PFSK-1 (cell line): ENCODE data around the gene RFT1.

Source experiments
- FOXP2 ChIP-seq: optimal IDR thresholded peaks from 2 replicates; pipeline ENCODE3; 2011; ENCODE audit warnings: borderline replicate concordance, control low read depth, inconsistent platforms; ENCODE audit not compliant: insufficient read depth; ENCODE audit errors: extremely low read length, extremely low read depth
- POLR2AphosphoS5 ChIP-seq: IDR thresholded peaks from 2 replicates; pipeline ENCODE4 v1.6.1; 2012; ENCODE audit warnings: low read depth, mild to moderate bottlenecking, control low read depth, low read length, moderate library complexity
- SIN3A ChIP-seq: IDR thresholded peaks from 2 replicates; pipeline ENCODE4 v1.6.1; 2012; ENCODE audit warnings: mild to moderate bottlenecking, low read length, moderate library complexity, borderline replicate concordance; ENCODE audit not compliant: insufficient read depth
- TAF1 ChIP-seq: IDR thresholded peaks from 2 replicates; pipeline ENCODE4 v1.6.1; 2012; ENCODE audit warnings: low read length, control low read depth, borderline replicate concordance; ENCODE audit not compliant: insufficient read depth
- TF ChIP-seq, protein P1 (sequence below), 2 experiments: IDR thresholded peaks; 2 replicates each; pipeline versions ENCODE4 v1.6.1 to v1.8.0; 2011 to 2012; ENCODE audit warnings: low read depth in 2 of 2, low read length in 2 of 2, control low read depth in 1 of 2, inconsistent platforms in 1 of 2, mild to moderate bottlenecking in 1 of 2, moderate library complexity in 1 of 2; ENCODE audit not compliant: insufficient read depth in 1 of 2

GRCh38 chr3:53051929-53052328 lies 78.3 kb downstream of the RFT1 start:
- TF ChIP-seq POLR2AphosphoS5, result no peak
- TF ChIP-seq SIN3A, result no peak
- TF ChIP-seq TAF1, result no peak
- TF ChIP-seq, protein P1, sequence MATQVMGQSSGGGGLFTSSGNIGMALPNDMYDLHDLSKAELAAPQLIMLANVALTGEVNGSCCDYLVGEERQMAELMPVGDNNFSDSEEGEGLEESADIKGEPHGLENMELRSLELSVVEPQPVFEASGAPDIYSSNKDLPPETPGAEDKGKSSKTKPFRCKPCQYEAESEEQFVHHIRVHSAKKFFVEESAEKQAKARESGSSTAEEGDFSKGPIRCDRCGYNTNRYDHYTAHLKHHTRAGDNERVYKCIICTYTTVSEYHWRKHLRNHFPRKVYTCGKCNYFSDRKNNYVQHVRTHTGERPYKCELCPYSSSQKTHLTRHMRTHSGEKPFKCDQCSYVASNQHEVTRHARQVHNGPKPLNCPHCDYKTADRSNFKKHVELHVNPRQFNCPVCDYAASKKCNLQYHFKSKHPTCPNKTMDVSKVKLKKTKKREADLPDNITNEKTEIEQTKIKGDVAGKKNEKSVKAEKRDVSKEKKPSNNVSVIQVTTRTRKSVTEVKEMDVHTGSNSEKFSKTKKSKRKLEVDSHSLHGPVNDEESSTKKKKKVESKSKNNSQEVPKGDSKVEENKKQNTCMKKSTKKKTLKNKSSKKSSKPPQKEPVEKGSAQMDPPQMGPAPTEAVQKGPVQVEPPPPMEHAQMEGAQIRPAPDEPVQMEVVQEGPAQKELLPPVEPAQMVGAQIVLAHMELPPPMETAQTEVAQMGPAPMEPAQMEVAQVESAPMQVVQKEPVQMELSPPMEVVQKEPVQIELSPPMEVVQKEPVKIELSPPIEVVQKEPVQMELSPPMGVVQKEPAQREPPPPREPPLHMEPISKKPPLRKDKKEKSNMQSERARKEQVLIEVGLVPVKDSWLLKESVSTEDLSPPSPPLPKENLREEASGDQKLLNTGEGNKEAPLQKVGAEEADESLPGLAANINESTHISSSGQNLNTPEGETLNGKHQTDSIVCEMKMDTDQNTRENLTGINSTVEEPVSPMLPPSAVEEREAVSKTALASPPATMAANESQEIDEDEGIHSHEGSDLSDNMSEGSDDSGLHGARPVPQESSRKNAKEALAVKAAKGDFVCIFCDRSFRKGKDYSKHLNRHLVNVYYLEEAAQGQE (IDR thresholded peaks at IDR 0.05; ENCODE audit: insufficient read depth in 1 of 2, low read depth in 2 of 2, low read length in 2 of 2), result no peak
- no peak for TF ChIP-seq FOXP2
